ENCODE measurements around the gene MUL1.

MUL1 gene

DNA sequence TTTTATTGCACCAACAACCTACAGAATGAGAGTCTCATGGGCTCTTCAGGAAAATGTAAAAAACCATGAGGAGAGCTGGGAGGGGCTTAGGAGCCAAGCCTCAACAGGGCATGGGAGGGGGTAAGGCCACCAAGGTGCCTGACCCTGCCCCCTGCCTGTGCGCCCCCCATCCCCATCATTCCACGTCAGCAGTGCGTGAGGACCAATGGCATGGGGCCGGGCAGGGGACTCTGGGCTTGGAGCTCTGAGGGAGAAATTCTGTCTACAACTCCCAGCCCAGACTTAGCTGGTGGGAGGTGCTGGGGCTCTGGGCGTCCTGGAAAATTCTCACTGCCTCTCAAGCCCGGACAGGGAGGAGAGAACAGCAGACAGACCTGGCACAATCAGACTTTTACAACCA is 16.8 kb downstream of the MUL1 start:
- DNase-seq (ENCODE audit: low read depth in 1 of 2, low spot score in 1 of 2), result no peak
- no peak for TF ChIP-seq JUND (IDR thresholded peaks at IDR 0.05; ENCODE audit: low read depth)
- in situ Hi-C loops (cut with HindIII; ENCODE audit: low pct_unique_long_range_greater_than_20kb, low sequenced_read_pairs), result no loop called here

DNA sequence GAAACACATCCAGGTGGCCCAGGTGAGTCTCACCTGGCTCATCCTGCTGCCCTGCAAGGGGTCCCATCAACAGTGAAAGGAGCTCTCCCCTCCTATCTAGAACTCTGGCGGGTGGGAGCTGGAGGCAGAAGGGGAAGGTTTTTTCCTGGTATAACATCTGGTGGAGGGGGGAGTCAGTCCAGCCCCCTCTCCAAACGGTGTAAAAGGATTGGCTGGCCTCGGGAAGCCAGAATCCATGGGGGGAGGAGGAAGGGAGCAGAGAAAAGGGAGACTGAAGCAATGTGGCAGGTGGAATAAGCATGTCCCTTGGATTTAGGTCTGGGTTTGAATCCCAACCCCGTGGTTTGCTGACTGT is 20.7 kb downstream of the MUL1 start:
- DNase-seq (ENCODE audit: low read depth in 1 of 2, low spot score in 1 of 2), result no peak
- in situ Hi-C loops (cut with HindIII; ENCODE audit: low pct_unique_long_range_greater_than_20kb, low sequenced_read_pairs), result no loop called here
- TF ChIP-seq JUND (IDR thresholded peaks at IDR 0.05; ENCODE audit: low read depth), result no peak

DNA sequence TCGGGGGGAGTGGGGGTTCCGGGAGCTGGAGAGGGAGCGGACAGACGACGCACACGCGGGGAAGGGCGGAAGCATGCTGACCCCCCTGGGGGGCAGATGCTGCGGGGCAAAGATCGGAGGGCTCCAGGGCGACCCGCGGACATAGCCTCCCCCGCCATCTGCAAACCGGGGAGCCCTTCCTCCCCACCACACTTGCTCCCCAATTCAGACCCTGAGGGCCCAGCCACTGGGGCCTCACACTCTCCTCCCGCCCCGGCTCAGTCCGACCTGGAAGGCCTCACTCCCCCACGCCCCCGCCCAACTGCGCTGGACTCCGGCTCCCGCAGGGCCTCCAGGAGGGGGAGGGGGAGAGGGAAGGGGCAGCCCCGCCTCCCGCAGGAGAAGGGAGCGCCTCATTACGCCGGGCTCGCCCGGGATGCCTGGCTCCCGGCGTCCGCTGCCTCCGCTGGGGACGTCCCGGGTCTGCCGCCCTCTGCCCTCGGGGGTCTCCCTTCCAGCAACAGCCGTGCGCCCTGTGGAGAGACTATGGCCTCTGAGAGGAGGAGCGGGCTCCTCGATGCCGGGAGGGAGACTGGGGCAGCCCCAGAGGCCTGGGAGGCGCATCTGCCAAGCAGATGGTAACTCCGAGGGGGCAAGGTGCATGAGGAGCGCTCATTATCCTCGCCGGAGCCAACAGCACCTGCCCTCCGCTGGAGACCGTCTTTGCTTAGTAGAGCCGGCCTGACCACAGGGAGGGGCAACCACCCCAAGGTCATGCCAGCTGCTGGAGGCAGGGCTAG is 21.3 kb downstream of the MUL1 start:
- in situ Hi-C loops (cut with HindIII; ENCODE audit: low pct_unique_long_range_greater_than_20kb, low sequenced_read_pairs), result no loop called here
- peak; percentile 58 to 82 for DNase-seq (ENCODE audit: low read depth in 1 of 2, low spot score in 1 of 2)
- TF ChIP-seq JUND (IDR thresholded peaks at IDR 0.05; ENCODE audit: low read depth), result no peak

DNA sequence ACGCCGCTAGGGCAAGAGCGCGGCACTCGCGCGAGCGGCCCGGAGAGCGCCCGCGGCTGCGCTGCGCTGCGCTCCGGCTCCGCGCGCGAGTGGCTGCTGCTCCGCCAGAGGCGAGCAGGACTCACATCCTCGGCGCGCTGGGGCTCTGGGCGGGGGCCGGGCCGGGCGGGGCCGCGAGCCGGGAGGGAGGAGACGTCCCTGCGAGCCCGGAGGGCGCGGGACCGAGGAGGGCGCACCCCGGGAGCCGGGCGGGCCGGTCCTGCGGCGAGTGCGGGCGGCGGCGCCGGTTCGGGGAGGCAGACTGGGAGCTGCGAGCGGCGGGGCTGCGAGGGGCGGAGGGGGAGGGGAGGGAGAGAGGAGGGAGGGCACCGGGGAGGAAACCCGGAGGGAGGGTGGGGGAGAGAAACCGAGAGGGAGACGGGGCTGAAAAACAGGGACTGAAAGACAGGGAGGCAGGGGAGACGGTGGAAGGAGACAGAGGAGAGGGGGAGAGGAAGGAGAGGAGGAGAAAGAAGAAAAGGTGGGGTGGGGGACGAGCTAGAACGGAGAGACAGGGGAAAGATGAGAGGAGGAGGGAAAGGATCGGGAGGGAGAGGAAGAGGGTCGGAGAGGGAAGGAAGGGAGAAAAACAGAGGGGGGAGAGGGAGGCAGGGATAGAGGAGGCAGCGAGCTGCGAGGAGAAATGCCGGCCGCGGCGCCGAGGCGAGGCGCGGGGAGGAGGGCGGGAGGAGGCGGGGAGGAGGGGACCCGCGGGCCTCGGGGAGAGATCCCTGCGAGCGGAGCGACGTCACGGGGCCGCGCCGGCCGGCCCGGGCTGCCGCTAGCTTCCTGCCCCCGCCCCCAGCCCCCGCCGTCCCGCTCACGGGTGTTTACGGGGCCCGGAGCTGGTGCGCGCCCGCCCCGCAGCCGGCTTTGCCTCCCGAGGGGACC is 22.2 kb downstream of the MUL1 start, which contains the start of gene CAMK2N1:
CAMK2N1 (minus strand) TSS at position 684 of the 930 bp plus-strand sequence. CDS start 831 bp downstream, outside the sequence.
- peak; percentile 83 to 87 for DNase-seq (ENCODE audit: low read depth in 1 of 2, low spot score in 1 of 2)
- TF ChIP-seq JUND (IDR thresholded peaks at IDR 0.05; ENCODE audit: low read depth), result no peak
- in situ Hi-C loops (cut with HindIII; ENCODE audit: low pct_unique_long_range_greater_than_20kb, low sequenced_read_pairs), result no loop called here

DNA sequence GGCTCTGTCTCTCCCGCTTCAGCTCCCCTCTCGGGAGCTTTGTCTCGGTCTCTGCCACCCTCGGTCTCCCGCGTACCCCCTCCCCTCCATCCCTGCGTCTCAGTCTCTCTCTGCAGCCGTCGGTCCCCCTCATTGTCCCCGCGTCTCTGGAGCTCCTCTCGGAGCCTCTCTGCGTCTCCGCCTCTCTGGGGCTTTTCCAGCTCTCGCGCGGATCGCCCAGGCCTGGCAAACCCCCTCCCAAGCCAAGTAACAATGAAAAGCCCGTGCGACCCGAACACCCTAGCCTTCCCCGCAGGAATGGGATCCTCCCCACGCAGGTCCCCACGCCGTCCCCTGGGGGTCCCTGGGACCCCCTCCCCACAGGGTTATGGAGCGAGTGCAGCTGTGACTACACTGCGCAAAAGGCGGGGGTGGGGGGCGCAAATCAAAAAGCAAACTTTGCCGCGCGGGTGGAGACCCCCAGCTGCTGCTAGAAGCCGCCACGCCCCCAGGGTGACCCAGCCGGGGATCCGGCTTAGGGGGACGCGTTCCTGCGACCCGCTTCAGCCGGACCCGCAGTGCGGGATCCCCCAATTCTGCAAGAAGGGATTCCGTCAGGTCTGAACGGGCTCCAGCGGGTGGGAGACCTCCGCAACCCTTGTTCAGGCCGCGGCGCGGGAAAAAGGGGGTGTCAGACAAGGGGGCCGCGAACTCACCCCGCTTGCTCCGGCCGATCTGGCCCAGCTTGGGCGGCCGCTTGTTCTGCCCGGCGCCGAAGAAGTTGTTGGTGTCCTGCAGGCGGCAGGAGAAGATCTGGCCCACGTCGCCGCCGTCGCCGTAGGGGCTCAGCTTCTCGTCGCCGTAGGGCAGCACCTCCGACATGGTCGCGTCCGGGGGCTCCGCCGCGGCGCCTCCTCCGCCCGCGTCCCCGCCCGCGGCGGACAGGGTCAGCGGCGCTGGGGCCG is 23.2 kb downstream of the MUL1 start:
- peak; percentile 28 to 29 for DNase-seq (ENCODE audit: low read depth in 1 of 2, low spot score in 1 of 2)
- in situ Hi-C loops (cut with HindIII; ENCODE audit: low pct_unique_long_range_greater_than_20kb, low sequenced_read_pairs), result no loop called here
- no peak for TF ChIP-seq JUND (IDR thresholded peaks at IDR 0.05; ENCODE audit: low read depth)

DNA sequence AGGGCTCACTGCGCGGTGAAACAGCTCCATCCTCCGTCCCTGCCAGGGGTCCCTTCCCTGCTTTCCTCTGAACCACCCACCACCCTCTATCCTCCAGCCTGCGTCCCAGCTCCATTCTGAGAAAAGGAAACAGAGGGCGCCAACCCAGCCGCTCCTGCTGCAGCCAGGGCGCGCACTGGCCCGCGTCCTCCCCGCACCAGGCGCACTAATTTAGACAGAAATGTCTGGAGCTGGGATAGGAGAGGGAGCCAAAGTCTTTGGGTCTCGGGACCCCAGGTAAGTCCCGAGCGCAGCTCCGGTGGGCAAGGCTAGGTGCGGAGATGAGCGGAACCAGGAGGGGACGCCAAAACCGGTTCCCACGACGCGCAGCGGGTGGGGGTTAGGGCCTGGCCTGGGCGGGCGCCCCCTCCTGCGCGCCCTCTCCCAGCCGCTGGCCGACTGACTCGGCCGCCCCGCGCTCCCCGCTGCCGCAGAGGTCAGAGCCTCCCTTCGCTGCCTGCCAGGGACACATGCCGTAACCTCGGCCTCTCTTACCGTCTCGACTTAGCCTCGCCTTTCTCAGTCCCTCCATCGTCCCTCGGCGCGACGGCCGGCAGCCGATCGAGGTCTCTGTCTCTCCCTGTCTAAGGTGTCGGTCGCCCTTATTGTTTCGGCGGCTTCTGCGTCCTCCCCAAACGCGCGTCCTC is 24.0 kb downstream of the MUL1 start:
- in situ Hi-C loops (cut with HindIII; ENCODE audit: low pct_unique_long_range_greater_than_20kb, low sequenced_read_pairs), result no loop called here
- no peak for TF ChIP-seq JUND (IDR thresholded peaks at IDR 0.05; ENCODE audit: low read depth)
- peak; percentile 25 to 26 for DNase-seq (ENCODE audit: low read depth in 1 of 2, low spot score in 1 of 2)

DNA sequence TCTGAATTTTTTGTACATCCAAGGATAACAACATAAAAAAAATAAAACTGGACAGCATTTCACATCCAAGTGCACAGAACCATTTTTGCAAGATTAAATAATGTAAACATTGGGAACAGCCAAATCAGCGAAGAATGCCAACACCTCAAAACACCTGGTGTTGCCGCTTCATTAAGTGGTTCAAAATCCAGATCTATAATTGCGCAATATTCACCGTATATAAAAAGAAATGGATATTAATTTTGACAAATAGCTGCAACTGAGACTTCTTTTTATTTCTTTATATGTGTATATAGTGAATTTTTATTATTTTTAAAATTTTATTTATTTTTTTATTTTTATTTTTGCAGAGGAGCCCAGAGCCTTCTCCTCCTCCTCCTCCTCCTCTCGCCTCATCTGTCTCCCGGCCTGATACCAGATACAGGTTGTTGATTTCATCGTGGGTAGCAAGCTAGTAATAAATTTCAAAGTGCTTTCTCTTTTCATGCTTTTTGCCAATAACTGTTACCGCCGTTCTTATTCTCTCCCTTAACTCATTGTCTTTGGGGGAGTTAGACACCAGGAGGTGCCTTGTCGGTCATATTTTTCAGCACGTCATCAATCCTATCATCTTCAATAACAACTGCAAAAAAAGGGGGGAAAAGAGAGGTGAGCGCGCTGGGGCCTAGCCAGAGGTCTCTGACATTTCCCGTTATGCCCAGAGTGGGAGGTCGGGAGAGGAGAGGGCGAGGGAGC is 24.7 kb downstream of the MUL1 start:
- in situ Hi-C loops (cut with HindIII; ENCODE audit: low pct_unique_long_range_greater_than_20kb, low sequenced_read_pairs), result no loop called here
- no peak for TF ChIP-seq JUND (IDR thresholded peaks at IDR 0.05; ENCODE audit: low read depth)
- DNase-seq (ENCODE audit: low read depth in 1 of 2, low spot score in 1 of 2), result no peak

DNA sequence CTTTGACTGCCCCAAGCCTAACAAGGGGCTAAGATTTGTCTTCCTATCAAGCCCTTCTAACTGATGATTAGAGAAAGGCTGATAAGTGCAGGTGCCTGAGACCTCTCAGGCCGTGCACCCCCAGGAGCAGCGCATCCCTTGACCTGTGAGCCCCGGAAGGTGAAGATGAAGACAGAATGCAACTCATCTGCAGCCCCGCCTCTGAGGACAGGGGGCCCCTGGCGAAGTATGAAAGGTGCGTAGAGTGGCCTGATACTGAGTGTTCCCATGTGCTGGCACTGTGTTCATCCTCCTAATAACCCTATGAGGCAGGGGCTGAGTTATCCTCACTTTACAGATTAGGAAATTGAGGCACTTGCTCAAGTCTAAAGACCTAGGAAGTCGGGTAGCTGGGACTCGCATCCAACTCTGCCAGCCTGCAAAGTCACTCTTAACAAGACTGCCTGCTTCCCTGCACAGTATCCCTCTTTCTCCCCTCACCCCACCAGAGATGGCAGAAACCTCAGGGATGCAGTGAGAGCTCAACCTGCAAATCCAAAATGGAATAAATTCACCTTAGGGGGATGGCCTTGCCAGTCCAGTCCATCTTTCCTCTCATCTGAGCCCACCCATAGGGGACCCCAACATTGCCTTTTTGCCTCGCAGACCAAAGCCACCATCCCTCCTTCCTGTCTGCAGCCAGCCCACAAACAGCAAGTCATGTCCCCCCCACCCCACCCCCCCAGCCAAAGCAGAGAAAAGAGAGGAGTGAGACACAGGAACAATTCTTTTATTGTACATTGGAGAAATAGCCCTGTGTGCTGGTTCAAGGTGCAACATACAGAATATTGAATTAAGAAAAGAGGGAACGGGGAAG is 26.1 kb downstream of the MUL1 start:
- in situ Hi-C loops (cut with HindIII; ENCODE audit: low pct_unique_long_range_greater_than_20kb, low sequenced_read_pairs), result no loop called here
- DNase-seq (ENCODE audit: low read depth in 1 of 2, low spot score in 1 of 2), result no peak
- TF ChIP-seq JUND (IDR thresholded peaks at IDR 0.05; ENCODE audit: low read depth), result no peak

DNA sequence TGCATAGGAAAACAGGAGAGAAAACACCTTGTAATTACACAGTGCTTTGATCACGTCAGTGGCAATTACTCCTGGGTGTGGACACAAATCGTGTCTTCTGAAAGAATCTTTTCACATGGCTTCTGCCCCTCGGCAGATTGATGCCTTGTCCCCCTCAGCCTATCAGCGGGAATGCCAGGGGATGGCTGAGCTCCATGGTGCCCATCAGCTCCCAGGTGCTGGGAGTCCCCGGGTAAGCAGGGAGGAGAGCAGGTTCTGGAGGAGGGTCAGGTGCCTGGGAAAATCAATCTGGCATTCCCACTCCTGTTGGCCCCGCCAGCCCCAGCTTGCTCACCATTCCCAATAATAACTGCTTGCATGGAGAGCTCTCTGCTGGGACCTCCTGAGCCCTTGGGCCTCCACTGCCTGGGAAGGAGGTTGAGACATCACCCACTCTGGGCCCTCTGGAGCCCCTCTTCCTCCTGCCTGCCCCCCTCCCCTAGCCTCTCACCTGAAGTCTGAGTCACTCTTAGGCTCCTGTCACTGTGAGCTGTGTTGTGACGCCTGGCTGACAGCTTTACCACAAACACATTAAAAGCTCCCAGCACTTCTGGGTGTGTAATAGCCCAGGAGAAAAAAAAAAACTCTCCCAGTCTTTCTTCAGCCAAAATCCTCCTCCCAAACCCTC is 26.9 kb downstream of the MUL1 start:
- in situ Hi-C loops (cut with HindIII; ENCODE audit: low pct_unique_long_range_greater_than_20kb, low sequenced_read_pairs), result no loop called here
- TF ChIP-seq JUND (IDR thresholded peaks at IDR 0.05; ENCODE audit: low read depth), result no peak
- no peak for DNase-seq (ENCODE audit: low read depth in 1 of 2, low spot score in 1 of 2)
